GM19239 (cell line): ENCODE data around the gene CDH13.

Experiments used
- DNase-seq: peaks from one replicate; pipeline ENCODE4 v3.0.0; 2011; ENCODE audit warnings: low spot score; ENCODE audit not compliant: insufficient read length
- FAIRE-seq: peaks from 2 replicates; lab custom pipeline; 2011; peaks lifted over from hg19 to GRCh38; lab: Jason Lieb, UNC

The CDH13 gene

DNA sequence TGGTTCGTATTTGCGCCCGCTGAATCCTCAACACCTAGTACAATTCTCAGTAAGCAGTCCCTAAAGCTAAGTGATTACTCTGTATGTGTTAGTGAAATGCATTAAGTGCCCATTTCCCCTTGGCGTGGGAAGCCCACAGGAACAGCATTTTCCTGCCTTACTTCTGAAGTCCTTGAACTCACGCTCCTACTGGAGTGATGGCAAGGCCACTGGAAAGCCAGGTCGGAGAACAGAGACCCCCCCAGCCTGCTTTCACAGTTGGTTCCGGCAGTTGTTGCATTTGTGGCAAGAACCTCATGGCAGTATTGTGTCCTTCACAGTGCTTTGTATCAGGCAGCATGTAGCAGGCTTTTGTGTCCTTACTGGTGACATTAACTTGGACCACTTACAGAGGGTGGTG, 340.7 kb downstream of the CDH13 start:
- FAIRE-seq (no peak), DNase-seq (no peak)

GRCh38 chr16:82971126-82971525, 344.4 kb downstream of the CDH13 start:
- FAIRE-seq (no peak), DNase-seq (no peak)

DNA sequence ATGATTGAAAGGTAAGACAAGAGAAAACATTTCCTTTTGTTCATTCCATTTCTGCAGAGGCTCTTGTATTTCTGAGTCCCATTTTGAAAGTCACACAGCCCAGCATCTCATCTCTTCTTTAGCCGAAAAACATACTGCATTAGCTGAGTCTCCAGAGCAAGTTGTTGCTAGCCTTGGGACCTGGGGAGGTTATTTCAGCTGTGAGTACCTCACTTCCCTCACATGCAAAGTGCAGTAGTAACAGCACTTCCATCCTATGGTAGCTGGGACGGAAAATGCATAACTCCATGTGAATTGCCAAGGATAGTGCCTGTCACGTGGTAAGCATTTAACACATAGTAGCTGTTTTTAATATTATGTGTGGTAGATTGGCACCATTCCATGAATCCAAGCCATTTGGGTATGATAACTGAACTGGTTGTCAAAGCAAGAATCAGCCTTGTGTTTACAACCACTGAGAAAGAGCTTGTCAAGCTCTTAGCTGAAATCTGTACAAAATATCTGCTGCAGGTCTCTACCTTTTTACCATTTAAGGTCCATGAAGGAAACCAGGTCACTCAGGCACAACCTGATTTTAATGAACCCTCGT, 345.7 kb downstream of the CDH13 start:
- FAIRE-seq: no peak
- DNase-seq: no peak

DNA sequence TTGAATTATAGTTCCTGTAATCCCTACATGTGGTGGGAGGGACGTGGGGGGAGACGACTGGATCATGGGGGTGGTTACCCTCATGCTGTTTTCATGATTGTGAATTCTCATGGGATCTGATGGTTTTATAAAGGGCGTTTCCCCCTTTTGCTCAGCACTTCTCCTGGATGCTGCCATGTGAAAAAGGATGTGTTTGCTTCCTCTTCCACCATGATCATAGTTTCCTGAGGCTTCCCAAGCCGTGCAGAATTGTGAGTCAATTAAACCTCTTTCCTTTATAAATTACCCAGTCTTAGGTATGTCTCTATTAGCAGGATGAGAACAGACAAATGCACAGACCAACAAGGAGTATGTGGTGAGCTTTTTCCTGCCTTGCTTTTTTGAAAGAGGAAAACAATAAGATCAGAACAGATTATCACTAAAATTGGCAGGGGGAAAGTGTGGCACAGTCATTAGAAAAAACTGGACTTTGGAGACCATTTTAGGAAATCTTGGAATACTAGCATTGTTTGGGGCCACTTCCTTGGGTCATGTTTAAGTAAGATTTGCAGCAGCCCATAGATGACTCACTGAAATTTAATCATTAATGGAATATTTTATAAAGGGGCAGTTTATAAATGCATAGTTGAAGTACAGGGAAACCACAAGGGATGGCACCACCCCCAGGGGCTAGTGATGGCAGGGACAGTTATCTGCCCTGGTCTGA, 352.8 kb downstream of the CDH13 start:
- DNase-seq (no peak), FAIRE-seq (no peak)

GRCh38 chr16:82980810-82981209, 354.0 kb downstream of the CDH13 start:
- DNase-seq: no peak
- FAIRE-seq: no peak

- FAIRE-seq (no peak), DNase-seq (no peak)
Observed at GRCh38 chr16:82987767-82988166, 361.0 kb downstream of the CDH13 start.

DNA sequence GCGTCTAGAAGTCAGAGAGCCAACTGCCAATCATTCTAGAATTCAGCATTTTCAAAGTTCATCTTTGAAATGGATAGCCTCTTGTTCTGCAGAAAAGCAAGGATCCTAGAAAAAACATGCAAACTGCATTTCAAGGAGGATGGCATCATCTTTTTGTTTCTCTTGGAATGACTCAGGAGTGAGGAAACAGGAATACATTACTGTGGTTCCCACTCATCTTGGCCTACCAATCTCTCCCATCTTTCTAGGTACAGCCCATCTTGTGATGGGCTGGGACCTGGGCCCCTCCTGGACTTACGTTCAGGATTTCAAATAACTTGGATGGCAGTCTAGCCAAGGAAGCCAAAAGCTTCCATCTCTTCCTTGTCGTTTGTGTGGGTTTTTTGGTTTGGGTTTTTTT, 363.4 kb downstream of the CDH13 start:
- FAIRE-seq (no peak), DNase-seq (no peak)

DNA sequence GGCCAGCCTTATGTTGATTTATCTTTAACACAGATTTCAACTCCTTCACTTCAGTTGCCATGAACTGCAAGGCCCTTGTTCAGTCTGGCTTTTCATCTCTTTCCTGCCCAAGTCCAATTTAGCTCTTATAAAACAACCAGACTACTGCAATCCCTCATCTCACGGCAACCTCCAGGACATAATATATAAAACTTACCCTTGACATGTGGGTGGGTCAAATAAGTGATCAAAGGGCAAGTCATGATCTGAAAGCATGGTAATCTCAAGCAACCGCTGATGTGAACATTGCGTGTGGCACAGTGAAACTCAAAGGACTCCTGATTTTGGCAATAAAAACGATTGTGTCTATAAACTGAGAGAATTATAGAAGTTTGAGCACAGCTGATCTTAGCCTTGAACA, 364.6 kb downstream of the CDH13 start:
- FAIRE-seq (no peak), DNase-seq (no peak)

- FAIRE-seq: no peak
- no peak for DNase-seq
Observed at GRCh38 chr16:82991966-82992675, 365.4 kb downstream of the CDH13 start.

GRCh38 chr16:82992786-82993185, 366.0 kb downstream of the CDH13 start:
- DNase-seq: no peak
- FAIRE-seq: no peak

GRCh38 chr16:82993415-82993814, 366.6 kb downstream of the CDH13 start:
- DNase-seq (no peak), FAIRE-seq (no peak)

GRCh38 chr16:82993926-82994325, 367.2 kb downstream of the CDH13 start:
- DNase-seq (no peak), FAIRE-seq (no peak)

DNA sequence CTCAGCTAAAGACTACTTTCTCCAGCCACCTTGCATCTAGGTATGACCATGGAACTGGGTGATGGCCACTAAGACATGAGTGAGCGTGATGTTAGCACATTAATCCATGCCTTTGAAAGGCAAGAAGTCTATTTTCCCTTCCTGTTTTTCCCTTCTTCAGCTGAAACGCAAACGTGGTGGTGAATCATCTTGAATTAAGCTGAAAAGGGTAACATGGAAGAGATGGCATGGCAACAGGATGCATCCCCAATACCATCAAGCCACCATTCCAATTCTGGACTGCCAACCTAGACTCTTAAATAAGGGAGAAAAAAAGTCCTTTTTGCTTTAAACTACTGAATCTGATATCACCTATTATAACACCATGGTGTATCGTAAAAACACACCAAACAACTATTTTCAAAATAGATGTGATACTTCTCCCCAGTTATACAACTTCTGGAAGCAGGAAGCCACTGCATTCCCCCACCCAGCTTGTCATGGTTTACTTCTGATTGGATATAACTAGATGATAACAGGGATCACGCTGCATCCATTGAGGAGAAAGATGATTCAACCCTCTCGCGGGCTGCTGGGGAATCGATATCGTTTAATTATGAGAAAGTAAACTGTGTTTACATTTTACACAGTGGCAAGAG, 368.6 kb downstream of the CDH13 start:
- no peak for FAIRE-seq
- DNase-seq: no peak

DNA sequence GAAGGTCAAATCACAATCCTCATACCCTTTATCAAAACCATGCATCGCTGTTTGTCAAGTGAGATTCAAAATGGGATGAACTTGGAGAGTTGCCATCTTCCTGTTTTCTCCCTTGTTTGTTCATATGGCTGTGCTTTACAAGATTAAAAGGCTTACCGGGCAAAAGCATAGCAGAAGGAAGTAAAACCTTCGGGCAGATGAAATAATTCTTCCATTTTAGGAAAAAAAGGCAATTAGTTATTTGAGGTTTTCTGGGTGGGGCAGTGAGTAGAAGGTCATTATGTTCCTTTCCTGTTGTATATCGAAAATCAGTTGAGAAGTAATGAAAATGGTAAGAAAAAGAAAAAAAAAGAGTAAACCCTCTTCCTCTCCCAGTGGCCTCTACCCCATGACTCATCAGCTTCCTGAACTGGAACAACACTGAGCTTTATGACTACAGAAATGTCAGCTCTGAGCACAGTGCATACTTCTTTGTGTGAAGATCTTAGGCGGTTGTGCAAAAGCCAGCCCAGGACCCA, 369.2 kb downstream of the CDH13 start:
- FAIRE-seq (no peak), DNase-seq (no peak)

DNA sequence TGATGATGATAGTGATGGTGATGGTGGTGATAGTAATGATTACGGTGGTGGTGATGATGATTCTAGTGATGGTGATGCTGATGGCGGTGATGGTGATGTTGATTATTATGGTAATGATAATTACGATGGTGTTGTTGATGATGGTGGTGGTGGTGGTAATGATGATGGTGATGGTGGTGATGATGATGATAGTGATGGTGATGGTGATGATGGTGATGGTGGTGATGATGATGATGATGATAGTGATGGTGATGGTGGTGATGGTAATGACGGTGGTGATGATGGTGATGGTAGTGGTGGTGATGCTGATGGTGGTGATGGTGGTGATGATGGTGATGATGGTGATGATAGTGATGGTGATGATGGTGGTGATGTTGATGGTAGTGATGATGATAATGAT, 370.0 kb downstream of the CDH13 start:
- no peak for FAIRE-seq
- DNase-seq: no peak

GRCh38 chr16:82999711-83000110, 372.9 kb downstream of the CDH13 start:
- DNase-seq: no peak
- FAIRE-seq: no peak

DNA sequence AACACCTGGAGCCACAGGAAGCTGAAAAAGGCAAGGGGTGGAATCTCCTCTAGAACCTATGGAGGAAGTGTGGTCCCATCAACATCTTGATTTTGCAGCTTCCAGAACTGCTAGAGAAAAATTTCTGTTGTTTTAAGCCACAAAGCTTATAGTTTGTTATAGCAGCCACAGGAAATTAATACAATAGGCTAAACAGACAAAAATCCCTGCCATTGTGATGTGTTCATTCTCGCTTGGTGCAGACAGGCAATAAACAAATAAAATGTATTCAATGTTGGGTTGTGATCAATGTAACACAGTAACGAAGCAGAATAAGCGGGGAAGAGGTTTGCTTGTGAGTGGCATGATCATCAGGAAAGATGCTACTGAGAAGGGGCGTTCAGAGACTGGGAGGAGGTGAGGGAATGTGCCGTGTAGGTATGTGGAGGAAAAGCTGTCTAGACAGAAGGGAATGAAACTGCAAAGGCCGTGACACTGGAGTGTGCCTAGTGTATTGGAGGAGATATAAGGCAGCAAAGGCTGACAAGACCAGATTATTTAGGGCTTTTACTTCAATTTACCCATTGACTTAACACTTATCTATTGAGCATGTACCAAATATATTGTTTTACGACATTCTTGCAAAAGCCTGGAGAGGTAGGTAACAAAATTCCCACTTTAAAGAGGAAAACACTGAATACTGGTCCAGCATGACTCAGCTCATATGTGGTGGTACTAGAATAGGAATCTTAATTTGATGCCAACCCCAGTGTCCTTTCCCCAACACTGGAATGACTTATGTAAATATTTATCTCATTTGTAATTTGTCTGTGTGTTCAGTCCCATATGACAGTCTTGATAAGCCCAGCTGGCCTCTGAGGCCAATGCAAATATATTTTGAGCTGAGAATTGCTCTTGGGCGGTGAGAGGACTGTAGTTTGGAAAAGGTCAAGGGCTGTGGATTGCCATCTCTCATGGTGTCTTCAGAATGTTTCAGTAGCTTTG, 375.9 kb downstream of the CDH13 start:
- DNase-seq (no peak), FAIRE-seq (no peak)

DNA sequence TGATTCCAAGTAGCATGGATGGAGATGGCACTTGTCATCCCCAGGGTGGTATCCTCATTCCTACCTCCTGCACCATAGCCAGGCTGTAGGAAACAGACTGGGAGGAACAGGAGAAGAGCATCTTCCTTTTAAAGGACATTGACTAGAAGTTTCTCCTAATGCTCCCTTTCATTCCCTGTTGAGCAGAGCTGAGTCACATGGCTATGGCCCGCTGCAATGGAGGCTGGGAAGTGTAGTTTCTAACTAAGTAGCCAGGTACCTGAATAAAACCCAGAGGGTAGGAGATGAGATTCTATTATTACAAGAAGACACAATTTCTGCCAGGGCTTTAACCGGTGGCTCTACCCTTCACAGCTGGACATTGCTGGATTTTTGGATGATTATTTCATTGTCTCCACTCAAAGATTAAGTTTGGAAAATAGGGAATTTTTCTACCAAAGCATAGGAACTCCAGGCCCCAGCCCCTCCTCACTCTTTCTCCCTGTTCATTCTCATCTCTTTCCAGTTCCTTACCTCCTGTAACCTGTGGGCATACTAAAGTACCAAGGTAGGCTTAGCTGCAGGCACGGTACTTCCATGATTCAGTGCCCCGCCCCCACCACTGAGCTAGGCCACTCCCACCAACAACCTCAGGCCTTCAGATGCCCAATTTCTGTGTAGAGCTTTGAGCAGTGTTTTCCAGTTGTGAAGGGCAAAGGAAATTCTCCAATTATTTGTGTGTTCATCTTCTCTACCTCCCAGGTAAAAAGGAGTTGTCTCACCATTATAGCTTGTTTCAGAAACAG, 378.3 kb downstream of the CDH13 start:
- no peak for DNase-seq

DNA sequence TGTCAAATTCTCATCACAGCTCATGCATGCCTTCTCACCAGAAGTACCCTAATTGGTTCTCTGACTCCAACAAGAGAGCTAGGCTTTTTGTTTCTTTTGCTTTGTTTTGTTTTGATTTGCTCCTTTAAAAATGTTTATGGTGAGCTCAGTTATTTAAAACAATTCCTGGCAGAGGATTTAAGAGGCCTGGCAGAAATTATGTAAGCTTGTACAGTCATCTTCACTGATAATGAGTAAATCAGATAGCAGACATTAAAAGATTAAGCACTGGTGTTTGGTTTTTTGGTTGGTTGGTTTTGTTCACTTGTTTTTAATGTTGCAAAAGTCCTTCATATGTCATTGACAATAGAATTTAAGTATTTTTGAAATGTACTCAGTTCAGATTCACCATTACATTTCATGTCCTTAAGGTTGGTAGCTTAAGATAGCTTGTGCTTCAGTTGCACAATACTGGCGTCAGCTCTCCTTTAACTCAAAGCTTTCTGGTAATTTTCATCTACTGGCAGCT, 378.9 kb downstream of the CDH13 start:
- no peak for FAIRE-seq

More for the DNA sequence above, 378.3 kb downstream of the CDH13 start:
- no peak for FAIRE-seq

More for the DNA sequence above, 378.9 kb downstream of the CDH13 start:
- DNase-seq: no peak
